Measurements from ENCODE around the gene UBTF.
"Not testable (repeated sequence)": the region's sequence is repeated elsewhere in the genome, so short reads cannot be mapped to it uniquely, and the experiment has no call there.

GRCh38 chr17:44237886-44238285, 18.4 kb upstream of the UBTF start:
- TF ChIP-seq CTCF (conservative IDR thresholded peaks at IDR 0.05); ZFX (IDR thresholded peaks at IDR 0.05): not testable (repeated sequence)
